GM10847 (cell line): ENCODE measurements around the gene ARL16.

Experiments
- POLR2A ChIP-seq: IDR thresholded peaks from 2 replicates; pipeline ENCODE4 v1.6.1; 2011; ENCODE audit not compliant: insufficient read length; ENCODE audit errors: extremely low read depth

ARL16 gene

DNA sequence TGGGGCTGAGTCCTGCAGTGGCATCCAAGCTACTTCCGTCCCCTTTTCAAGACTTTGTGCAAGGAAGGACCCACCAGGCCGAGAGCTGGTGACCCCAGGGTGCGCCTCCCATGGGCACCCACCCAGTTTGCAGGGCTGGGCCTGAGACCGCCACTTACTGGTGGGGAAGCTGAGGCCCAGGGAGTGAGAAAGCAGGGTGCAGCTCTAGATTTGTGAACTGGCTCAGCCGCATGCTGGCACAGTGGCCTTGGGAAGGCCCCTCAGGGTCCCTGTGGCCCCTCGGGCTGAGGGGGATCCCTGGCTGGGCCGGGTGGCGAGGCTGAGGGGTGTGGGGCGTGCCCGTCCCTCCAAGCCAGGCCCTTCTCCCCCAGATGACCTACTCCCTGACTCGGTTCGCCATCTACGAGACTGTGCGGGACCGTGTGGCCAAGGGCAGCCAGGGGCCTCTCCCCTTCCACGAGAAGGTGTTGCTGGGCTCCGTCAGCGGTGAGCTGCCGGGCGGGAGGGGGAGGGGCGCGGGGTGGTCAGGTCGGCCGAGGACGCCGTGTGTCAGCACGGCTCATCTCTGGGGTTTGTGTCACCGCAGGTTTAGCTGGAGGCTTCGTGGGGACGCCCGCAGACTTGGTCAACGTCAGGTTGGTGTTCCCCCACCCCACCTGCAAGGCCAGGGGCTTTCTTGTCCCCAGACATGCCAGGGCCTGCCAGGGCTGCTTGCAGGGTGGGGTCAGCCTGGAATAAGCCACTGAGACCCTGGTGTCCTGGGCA is 31.7 kb upstream of the ARL16 start:
- TF ChIP-seq POLR2A: no peak

DNA sequence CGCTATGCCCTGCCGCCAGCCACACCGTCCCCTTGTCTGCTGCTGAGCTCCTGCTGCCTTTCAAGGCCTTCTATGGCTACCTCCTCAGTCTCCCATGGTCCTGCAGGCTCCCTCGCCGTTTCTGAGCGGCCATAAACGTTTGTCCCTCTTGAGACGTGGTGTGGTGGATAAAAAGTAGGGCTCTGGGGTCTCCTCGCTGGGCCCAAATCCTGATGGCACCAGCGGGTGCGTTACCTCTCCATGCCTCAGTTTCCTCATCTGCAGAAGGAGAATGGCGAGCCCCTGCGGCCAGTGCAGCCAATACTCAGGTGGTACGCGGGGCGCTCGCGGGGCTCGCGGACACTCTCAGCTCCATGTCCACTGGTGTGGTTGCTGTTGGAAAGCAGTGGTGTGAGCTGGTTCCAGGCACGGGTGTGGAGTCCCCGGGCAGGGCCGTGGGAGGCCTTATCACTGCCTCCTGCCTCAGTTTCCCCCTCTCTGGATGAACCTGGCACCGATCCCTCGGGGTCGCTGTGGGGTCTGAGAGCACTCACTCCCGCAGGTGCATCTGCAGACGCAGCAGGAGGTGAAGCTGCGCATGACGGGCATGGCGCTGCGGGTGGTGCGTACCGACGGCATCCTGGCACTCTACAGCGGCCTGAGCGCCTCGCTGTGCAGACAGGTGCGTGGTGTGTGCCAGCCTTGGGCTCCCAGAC is 31.0 kb upstream of the ARL16 start:
- no peak for TF ChIP-seq POLR2A

DNA sequence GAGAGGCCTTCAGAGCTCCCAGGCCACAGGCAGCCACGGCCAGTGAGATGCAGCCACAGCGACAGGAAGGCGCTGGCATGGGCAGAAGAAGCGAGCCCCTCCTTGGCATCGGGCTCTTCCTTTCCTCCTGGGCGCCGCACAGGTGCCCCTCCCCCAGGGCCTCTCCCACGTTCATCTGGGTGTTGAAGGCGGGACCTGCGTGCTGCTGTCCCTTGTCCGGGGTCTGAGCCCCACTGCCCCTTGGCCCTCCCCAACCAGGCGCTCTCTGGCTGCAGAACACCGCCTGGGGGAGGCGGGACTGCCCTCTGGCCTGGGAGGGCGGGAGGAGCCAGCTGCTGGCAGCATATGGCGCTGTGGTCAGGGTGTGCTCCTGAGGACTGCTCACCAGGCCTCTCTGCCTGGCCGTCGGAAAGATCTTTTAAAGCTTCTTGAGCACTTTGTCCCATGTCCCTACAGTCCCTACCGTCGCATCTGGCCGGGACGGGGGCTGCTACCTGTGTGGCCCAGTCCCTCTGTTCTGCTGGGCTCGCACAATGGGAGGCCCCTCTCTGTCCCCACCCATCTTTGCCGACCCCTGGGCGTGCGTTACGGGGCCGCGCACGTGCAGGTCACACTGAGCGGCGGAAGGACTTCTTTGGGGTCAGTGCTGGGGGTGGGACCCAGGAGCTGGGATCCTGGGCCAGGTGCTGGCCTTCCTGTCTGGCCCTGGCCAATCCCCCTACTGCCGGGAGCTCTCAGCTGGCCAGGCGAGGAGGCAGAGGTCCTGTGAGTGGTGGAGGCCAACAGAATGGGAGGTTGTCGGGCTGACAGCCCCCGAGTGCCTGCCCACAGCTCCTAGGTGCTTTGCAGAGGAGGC is 30.2 kb upstream of the ARL16 start:
- no peak for TF ChIP-seq POLR2A

DNA sequence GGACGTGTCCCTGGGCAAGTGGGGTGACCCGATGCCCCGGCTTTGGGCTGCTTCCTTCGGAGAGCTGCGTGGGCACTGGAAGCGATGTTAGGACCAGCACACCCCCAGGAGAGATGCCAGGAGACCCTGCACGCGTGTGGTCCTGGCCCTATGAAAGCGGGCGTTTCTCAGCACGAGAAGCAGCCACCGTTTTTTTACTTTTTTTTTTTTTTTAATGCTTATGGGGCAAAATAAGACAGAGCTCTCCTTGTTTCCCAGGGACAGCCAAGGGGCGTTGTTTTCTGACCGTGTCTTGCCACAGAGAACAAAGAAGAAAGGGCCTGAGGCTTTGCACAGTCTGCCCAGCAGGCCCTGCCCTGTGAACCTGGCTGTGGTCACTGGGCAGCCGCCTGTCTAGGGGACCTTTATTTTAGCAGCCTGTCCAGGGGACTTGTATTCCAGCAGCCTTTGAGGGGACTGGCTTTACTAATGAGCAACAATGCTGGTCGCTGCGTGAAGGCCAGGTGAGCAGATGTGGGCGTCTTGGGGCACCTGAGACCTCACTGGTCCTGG is 29.5 kb upstream of the ARL16 start:
- no peak for TF ChIP-seq POLR2A

DNA sequence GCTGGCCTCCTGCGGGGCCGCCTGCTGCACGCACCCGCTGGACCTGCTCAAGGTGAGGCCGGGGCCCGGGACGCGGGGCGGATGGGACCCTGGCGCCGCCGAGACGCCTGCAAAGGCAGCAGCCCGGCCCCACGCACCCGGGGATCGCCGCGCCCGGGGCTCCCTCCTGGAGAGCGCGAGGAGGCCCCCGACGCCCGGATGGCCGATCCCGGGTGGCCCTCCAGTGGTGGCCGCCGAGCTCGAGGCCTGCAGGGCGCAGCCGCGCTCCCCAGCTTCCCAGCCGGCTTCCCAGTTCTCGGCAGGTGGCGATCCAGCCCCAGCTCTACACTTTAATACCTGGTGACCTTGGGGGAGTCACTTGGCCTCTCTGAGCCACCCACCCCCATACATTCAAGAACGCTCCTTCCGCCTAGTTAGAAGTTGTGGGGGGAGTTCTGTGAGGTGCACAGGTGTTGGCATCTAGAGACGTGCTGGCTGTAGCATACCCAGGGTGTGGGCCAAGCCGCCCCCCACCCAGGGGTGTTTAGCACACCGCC is 28.9 kb upstream of the ARL16 start:
- no peak for TF ChIP-seq POLR2A

DNA sequence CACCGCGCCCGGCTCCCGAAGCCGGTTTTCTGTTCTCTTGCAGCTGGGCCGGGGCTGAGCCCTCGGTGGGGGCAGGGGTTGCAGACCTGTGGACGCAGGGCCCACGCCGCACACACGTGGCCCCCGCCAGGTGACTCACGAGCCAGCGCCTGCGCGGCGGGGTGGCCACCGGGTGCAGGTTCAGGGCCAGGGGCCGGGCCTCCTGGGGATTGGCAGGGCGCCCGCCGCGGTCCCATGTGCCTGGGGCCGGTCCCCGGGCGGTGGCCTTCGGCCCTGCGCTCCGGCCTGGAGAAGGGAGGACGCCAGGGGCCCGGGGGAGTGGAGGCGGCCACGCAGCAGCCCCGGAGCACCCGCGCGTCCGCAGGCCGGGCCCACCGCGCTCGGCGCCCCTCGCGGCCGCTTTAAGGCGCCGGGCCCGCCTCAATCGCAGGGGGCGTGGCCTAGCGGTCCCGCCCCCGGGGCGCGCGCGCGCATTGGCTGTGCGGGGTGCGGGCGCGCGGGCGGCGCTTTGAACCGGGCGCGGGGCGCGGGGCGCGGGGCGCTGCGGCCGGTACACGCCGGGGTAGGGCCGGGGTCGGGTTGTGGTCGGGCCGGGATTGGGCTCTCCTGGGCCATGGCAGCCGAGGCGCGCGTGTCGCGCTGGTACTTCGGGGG is 28.3 kb upstream of the ARL16 start, which contains the start of gene SLC25A10:
SLC25A10 (plus strand) TSS at position 471 of the 654 bp plus-strand sequence; CDS start at position 614, 143 bp downstream.
- no peak for TF ChIP-seq POLR2A

DNA sequence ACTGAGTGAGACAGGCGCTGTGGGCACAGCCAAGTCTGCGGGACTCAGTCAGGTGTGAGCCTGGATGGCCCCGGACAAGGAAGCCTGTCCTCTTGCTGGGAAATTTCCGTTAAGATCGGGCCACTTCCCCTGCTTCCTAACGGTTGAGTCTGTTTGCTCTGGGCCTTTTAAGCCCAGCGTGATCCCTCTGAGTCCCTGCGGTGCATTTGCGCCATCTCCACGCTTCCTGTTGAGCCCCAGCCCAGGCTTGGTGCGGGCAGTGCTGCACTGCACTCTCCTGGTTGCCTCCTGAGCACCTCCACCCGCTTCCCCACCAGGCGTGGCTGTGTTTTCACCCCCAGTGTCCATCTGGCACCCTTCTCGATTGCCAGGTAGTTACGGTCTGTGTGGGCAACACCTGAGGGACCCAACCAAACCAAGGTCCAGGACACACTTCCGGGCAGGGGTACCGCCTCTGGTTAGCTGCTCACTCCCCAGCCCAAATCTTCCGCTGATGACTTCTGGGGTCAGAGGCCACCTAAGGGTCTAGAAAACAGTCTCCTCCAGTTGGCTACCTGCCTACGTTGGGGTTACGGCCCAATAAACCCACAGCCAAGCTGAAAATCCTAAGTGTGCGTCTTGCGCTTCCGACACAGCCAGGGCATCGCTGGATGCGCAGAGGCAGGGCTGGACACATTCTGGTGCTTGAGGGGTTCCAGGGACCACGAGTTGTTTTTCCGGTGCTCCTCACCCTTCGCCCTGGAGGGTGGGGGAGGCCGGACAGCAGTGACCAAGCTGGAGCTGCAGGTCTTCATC is 27.1 kb upstream of the ARL16 start:
- no peak for TF ChIP-seq POLR2A

DNA sequence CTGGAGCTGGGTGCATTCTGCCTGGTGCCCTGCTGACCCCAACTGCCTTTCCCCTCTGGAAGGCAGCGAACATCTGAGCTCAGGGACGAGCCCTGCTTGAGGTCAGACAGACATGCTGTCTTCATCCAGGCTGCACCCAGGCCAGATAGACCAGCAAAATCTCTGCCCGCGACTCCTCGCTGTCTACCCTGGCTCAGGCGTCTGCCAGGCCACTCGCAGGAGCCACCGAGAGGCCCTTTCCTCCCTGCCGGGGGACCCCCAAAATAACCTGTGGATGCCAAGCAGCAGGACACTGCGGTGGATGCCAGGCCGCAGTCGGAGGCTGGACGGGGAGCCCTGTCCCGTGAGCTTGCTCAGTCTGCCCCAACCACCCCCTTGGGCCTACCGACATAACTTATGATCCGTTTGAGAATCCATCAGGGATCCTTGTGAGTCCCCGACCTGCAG is 25.2 kb upstream of the ARL16 start:
- TF ChIP-seq POLR2A: no peak

DNA sequence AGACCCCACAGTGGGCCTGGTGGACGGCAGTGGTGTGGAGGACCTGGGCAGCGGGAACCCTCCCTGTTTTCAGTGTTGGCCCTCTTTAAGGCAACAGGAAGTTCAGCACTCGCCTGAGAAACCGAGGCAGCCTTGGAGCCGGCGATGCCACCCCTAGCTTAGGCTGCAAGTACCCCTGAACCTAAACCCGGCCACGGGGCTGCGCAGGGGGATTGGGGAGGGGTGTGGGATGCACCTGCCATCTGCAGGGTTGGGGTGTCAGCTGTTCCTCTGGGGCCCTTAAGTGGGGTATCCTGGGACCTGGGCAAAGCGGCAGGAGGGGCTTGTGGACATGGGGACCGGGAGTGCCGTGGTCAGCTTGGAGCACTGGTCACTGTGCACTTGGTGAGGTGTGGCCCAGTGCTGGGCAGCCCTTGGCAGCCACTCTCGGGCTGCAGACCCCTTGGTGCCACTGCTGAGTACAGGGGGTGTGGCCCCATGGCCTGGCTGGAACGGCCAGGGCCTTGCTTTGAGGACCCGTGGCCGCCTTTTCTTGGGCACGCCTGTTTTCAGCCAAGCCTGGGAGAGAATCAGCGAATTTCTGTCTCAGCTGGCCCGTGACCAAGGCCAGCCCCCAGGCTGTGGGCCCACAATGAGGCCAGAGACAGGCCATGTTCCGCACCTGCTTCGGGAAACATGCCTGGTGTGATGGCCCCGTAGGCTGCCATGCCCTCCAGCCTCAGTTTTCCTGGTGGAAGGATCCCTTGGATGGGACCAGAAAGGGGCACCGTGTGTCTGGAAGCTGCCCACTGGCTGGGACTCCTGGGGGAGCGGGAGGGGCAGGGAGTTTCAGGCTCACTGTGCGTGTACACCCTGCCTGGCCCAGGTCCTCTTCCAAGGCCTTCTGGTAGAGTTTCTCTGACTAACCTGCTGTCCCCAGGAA is 24.4 kb upstream of the ARL16 start:
- no peak for TF ChIP-seq POLR2A

DNA sequence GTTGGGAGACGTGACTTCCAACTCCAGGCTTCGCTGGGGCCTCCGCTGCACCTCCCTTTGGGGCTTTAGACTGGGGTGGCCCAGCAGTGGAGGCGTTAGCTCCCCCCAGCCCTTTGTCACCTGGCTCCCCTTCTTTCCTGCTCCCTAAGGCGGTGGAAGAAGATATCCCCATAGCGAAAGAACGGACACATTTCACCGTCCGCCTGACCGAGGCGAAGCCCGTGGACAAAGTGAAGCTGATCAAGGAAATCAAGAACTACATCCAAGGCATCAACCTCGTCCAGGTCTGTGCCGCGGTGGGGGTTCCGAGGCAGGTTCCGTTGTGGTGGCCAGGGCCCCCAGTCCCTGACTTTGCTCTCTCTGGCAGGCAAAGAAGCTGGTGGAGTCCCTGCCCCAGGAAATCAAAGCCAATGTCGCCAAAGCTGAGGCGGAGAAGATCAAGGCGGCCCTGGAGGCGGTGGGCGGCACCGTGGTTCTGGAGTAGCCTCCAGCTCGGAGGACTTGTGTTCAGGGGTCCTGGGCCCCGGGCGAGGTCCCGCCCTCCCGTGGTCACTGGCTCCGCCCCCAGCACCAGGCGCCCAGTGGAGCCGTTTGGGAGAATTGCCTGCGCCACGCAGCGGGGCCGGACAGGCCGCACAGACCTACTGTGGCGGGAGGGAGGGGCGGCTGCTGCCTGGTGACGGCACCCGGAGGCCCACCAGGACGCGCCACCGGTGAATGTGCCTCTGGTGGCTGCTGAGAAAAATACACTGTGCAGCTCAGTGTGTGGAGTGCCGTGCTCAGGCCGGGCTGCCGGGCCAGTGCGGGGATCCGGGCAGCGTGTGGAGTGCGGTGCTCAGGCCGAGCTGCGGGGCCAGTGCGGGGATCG is 23.4 kb upstream of the ARL16 start:
- no peak for TF ChIP-seq POLR2A

DNA sequence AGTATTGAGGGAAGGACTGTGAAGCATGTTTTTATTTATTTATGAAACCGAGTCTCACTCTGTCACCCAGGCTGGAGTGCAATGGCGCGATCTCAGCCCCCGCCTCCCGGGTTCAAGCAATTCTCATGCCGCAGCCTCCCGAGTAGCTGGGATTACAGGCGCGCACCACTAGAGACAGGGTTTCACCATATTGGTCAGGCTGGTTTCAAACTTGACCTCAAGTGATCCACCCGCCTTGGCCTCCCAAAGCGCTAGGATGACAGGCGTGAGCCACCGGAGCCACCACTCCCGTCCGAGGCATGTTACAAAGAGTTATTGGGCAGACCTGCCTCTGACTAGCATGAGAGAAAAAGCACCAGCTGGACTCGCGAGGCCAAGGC is 22.6 kb upstream of the ARL16 start:
- no peak for TF ChIP-seq POLR2A
